ENCODE measurements around the gene EXOC6B.

DNA sequence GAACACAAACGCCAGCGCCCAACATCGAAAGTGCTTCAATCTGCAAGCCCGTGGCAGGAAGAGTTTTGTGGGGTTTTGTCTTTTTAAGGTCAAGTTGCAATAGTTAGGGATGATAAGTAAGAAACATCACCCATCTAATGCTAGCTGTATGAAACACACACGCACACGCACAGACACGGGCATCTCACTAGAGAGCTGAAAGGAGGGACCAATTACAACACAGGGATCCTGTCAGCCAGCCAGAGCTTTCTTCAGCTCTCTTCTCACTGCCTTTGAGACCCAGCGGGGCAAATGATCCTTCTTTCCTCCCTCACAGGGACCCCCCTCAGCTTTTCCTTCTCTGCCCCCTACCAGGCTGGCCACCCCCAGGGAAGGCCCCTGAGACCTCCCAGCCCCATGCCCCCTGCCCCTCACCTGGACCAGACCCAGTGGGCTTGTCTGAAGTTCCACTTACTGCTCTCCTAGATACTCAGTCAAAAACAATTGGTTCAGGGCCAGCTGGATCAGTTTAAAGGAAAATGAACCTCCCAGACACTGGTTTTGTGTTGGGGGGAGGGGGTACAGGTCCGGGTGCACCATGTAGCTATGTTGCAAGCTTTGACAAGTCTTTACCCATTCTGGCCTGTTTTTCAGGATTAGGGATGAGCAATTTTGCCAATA, 696.0 kb downstream of the EXOC6B start:
- TF ChIP-seq EZH2 (IDR thresholded peaks at IDR 0.05; ENCODE audit: insufficient read depth, poor library complexity, severe bottlenecking) (no peak), EZH2phosphoT487 (IDR thresholded peaks at IDR 0.05; ENCODE audit: insufficient read depth, low read depth) (no peak)
